HG03571 (cell line): ENCODE results near the gene IZUMO2.
"Not testable (repeated sequence)": the region's sequence is repeated elsewhere in the genome, so short reads cannot be mapped to it uniquely, and the experiment has no call there.

Source experiments
- ATAC-seq: cut with Tn5 transposase; IDR thresholded peaks from one replicate; pipeline ENCODE4 v1.9.1; 2021; ENCODE audit not compliant: unreplicated experiment

The IZUMO2 gene

DNA sequence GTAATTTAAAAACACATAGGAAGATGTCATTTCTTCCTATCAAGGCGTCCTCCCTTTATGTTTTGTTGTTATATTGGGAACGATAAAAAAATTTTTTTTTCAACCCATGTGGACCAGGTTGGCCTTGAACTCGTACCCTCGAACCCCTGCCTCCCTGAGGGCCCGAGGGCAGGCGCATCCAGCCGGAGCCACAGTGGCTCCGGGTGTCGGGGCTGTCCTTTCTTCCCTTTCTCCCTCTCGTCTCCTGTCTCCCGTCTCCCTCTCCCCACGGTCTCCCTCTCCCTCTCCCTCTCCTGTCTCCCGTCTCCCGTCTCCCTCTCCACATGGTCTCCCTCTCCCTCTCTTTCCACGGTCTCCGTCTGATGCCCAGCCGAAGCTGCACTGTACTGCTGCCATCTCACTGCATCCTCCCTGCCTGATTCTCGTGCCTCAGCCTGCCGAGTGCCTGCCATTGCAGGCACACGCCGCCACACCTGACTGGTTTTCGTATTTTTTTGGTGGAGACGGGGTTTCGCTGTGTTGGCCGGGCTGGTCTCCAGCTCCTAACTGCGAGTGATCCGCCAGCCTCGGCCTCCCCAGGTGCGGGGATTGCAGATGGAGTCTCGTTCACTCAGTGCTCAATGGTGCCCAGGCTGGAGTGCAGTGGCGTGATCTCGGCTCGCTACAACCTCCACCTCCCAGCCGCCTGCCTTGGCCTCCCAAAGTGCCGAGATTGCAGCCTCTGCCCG lies 22.8 kb downstream of the IZUMO2 start:
- not testable (repeated sequence) for ATAC-seq

DNA sequence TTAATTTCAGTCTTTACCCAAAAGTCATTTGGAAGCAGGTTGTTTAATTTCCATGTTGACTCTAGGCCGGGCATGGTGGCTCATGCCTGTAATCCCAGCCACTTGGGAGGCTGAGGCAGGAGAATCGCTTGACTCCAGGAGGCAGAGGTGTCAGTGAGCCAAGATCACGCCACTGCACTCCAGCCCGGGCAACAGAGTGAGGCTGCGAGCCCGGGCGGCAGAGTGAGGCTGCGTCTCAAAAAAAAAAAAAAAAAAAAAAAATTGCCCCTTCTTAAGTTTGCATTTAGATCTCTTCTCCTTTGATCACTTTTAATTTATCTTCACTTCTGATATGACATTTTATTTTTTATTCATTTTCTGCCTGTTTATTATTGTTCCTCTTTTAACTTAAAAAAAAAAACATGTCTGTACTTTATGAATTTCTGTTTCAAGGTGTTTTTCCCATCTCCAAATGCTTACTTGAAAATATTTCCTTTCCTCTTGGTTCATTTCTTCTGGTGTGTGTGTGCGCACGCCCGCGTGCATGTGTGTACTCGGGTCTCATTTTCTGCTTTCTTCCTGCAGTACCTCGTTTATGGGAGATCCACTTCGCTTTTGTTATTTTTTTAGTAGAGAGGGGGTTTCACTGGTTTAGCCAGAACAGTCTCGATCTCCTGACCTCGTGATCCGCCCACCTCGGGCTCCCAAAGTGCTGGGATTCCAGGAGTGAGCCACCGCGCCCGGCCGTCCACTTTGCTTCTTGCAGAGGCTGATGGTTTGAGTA lies 26.3 kb downstream of the IZUMO2 start:
- ATAC-seq, result not testable (repeated sequence)

DNA sequence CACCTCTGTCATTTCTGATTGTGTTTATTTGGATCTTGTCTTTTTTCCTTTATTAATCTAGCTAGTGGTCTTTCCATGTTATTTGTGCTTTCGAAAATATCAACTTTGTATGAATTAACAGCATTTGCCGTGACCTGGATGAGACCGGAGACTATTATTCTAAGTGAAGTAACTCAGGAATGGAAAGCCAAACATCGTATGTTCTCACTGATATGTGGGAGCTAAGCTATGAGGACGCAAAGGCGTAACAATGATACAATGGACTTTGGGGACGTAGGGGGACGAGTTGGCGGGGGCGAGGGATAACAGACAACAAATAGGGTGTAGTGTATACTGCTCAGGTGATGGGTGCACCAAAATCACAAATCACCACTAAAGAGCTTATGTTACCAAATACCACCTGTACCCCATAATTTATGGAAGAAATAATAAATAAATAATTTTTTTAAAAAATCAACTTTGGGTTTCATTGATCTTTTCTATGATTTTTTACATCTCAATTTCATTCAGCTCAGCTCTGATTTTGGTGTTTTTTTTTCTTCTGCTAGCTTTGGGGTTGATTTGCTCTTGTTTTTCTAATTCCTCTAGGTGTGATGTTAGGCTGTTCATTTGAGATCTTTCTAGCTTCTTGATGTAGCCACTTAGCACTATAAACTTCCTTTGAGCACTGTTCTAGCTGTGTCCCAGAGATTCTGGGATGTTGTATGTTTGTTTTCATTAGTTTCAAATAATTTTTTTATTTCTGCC lies 27.1 kb downstream of the IZUMO2 start:
- ATAC-seq, result not testable (repeated sequence)

DNA sequence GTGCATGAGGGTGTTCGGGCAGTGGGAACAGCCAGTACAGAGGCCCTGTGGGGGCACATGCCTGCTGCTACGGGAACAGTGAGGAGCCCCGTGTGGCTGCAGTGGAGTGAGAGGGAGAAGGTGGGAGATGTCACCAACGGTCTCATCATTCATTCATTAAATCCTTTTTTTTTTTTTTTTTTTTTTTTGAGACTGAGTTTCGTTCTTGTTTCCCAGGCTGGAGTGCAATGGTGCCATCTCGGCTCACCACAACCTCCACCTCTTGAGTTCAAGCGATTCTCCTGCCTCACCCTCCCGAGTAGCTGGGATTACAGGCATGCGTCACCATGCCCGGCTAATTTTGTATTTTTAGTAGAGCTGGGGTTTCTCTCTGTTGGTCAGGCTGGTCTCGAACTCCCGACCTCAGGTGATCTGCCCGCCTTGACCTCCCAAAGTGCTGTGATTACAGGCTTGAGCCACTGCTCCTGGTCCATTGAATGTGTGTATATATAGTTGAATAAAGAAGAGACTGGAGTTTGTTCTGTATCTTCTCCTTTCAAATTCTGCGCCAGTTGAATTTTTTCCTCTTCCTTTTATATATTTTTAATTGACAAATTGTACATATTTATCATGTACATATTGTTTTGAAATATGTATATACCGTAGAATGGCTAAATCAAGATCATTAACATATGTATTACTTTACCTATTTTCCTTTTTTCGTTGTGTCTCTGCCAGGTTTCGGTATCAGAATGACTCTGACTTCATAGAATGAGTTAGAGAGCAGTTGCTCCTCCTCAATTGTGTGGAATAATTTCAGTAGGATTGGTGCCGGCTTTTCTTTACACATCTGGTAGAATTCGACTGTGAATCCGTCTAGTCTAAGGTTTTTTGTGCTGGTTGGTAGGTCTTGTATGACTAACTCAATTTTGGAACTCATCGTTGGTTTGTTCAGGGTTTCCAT lies 28.0 kb downstream of the IZUMO2 start:
- not testable (repeated sequence) for ATAC-seq

DNA sequence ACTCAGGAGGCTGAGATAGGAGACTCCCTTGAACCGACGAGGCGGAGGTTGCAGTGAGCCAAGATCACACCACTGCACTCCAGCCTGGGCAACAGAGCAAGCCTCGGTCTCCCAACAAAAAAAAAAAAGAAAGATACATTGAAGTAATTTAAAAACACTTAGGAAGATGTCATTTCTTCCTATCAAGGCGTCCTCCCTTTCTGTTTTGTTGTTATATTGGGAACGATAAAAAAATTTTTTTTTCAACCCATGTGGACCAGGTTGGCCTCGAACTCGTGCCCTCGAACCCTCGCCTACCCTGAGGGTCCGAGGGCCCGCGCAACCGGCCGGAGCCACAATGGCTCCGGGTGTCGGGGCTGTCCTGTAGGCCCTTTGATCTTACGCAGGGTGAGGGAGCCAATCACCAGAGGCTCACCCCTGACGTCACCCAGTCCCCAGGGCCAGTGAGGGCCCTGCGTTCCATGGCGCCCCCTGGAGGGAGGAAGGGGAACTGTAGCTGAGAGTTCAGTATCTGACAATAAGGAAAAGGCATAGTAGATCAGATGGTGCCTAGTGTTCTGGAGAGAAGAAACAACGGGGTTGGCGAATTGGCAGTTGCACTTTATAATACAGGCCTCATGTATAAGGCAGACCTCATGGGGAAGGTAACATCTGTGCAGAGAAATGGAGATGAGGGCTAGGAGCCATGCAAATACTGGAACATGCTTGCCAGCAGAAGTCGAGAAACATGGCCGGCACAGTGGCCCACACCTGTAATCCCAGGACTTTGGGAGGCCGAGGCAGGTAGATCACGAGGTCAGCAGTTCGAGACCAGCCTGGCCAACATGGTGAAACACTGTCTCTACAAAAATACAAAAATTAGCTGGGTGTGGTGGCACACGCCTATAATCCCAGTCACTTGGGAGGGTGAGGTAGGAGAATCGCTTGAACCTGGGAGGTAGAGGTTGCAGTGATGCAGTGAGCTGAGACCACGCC lies 29.3 kb downstream of the IZUMO2 start:
- ATAC-seq, result not testable (repeated sequence)

DNA sequence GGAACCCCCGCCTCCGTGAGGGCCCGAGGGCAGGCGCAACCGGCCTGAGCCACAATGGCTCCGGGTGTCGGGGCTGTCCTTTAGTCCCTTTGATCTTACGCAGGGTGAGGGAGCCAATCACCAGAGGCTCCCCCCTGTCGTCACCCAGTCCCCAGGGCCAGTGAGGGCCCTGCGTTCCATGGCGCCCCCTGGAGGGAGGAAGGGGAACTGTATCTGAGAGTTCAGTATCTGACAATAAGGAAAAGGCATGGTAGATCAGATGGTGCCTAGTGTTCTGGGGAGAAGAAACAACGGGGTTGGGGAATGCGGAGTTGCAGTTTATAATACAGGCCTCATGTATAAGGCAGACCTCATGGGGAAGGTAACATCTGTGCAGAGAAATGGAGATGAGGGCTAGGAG lies 59.1 kb downstream of the IZUMO2 start:
- ATAC-seq, result not testable (repeated sequence)

DNA sequence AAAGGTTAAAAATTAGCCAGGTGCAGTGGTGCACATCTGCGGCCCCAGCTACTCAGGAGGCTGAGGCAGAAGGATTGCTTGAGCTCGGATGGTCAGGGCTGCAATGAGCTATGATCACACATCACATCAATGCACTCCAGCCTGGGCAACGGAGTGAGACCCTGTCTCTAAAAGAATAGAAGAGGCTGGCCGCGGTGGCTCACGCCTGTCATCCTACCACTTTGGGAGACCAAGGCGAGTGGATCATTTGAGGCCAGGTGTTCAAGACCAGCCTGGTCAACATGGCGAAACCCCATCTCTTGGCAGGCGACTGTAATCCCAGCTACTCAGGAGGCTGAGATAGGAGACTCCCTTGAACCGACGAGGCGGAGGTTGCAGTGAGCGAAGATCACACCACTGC lies 59.7 kb downstream of the IZUMO2 start:
- ATAC-seq, result not testable (repeated sequence)
